ENCODE results near the gene VSTM2B.
A peak's percentile ranks its signal among the peaks of the same experiment; 100 is the strongest.
"Not testable (repeated sequence)": the region's sequence is repeated elsewhere in the genome, so short reads cannot be mapped to it uniquely, and the experiment has no call there.

Gene VSTM2B

DNA sequence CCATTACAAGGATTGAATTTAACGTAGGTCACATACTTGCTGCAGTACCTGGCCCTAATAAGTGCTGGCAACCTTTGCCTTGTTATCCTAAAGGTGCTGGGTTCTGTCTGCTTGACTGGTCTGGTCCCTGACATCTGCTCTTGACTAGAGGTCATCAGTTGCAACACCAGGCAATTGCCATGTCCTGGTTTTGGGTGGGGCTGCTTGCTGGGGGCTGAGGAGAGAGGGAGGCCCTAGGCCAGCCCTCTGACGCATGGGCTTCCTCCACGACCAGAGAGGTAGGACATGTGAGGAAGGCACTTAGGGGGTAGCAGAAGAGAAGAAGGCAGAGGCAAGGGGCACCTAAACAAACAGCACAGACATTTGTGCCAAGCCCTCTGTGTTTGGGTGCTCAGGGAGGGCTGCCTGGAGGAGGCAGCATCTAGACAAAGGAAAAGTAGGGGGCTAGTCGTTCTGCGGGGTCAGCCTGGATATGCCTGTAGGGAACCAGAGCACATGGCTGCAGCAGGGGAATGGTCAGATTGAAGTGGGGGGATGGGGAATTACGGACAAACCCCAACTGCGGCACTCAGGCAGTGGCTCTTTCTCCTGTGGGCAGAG is 21.7 kb downstream of the VSTM2B start:
- no peak for DNase-seq

DNA sequence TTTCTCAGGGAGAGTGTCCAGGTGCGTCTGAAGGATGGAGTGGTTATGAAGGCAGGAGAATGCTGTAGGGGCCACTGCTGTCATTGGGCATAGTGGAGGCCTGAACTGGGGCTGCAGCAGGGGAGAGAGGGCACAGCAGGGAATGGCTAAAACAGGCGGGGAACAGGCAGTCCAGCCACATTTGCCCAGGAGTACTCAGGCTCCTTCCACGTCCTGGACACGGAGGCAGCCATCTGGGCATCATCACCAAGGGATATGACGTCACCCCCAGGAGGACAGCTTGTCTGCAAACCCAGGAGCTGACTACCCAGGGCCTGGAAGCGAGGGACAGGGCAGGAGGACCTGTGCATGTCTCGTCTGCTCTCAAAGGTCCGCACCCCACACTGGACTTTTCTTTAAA is 22.2 kb downstream of the VSTM2B start:
- peak in 1 of 14 donors; percentile 91 for DNase-seq

DNA sequence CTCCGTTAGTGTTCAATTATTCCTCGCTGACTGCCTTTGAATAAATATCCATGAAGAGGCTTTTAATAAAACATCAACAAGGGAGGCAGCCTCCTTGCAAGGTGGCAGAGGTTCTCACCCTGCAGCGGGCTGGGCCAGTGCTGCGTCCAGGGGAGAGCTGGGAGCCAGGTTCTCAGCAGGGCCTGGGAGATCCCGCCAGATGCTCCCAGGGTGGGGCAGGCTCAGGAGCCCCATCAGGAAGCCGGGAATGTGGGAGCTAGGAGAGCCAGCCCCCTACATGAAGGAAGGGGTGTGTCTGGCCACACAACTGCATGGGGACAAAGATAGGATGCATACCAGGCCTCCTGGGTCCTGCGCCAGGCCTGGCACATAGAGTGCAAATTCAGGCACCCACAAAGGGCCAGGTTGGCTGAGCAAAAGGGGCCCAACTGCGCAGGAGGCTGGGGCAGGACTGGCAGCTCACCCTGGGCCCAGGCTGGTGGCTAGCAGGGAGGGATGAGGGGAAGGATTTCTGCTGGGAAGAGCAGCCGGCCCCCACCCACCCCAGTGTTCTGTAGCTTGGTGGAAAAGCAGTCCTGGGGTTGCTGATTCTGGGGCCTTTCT is 22.8 kb downstream of the VSTM2B start:
- peak in 1 of 14 donors; percentile 62 for DNase-seq

DNA sequence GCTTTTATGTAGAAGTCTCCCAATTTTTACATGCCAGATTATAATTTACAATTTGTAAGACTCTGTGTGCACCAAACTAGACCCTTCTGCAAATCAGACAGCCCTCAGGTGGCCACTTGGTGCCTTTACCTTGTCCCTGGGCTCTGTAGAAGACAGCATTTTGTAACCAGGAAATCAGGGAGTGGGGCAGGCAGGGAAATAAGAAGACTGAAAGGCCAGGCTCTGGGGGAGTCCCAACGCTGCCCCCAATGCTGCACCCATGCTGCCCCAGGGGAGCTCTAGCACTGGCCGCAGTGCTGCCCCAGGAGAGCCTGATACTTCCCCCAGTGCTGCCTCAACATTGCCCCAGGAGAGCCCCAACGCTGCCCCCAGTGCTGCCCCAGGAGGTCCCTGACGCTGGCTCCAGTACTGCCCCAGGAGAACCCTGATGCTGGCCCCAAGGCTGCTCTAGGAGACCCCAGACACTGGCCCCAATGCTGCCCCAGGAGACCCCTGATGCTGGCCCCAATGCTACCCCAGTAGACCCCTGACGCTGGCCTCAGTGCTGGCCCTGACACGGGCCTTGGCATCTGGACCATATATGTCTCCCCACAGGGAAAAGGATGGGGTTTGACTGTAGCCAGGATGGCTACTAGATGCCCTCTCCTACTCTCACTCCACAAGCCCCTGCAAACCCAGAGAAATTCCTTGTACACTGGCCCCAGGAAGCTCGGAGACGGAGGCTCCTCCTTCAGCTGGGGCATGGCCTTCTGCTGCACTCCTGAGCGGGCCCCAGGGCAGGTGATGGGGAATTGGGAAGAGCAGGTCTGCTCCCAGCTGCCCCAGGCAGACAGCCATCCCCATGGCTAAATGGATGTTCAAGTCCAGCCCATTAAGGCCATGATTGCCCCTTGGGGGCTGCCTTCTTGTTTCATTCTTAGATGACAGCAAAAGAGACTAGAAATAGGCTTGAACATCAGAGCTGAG is 23.6 kb downstream of the VSTM2B start:
- DNase-seq, result no peak

DNA sequence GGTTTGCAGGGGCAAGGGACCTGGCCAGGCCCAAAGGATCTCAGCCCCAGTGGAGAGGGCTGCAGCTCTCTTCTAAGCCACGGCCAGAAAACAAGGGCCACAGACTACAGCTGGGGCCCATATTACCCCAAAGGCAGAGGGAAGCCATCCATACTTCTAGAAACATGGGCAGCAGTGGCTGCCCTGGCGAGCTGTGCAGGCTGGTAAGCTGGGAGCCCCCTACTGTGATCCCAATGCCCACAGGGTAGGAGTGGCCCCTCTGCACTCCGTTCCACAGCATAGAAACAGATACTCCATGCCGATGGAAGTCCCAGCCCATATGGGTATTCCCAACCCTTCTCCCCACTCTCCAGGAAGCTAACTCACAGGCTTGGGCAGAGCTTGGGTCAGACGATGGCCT is 25.1 kb downstream of the VSTM2B start:
- DNase-seq, result no peak

DNA sequence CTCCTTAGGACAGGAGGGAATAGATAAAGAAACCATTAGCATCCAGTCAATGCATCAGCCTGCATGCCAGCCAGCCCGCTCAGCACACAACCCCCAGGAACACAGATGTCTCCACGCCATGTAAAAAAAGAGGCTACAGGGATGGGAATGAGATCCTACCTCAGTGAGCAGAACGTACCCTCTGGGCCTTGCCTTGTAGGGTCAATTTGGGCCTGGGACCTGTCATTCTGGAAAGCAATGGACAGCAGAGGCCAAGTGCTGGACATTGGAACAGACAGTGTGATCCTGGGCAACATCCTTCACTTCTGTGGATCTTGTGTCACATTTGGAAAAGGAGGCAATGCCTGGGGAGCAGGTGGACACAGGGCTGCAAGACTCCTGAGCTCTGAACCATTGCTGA is 26.0 kb downstream of the VSTM2B start:
- DNase-seq, result no peak

DNA sequence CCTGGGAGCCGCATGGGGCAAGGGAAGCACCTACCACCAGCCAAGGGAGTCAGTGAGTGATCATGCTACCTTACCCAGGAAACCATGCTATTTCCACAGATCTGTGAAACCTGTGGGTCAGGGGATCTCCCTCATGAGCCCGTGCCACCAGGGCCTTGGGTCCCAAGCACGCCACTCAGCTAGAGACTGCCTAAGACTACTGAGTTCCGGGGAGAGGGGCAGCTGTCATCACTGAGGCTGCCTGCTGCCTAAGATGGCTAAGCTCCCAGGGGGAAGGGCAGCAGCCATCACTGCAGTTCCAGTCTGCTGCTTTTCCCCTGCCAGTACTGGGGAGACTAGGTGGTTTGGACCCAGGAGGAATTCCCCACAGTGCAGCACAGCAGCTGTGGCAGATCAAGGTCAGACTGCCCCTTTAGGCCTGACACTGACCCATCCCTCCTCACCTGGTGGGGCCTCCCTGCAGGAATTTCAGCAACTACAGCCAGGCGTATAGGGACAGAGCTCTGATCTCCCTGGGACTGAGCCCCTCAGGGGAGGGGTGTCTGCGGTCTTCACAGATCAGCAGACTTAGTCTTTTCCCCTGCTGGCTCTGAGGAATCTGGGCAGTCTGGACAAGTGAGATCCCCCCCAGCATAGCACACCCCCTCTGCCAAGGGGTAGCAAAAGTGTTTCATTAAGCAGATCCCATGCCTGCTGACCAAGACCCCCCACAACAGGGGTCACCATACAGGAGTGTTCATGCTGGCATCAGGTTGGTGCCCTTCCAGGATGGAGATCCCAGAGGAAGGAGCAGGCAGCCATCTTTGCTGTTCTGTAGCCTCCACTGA is 26.9 kb downstream of the VSTM2B start:
- DNase-seq, result no peak

DNA sequence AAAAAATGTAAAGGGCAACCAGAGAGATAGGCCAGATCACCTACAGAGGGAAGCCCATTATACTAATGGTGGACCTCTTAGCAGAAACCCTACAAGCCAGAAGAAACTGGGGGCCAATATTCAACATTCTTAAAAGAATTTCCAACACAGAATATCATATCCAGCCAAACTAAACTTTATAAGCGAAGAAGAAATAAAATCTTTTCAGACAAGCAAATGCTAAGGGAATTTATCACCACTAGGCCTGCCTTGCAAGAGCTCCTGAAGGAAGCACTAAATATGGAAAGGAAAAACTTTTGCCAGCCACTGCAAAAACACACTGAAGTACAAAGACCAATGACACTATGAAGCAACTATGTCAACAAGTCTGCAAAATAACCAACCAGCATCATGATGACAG is 28.4 kb downstream of the VSTM2B start:
- DNase-seq, result no peak

DNA sequence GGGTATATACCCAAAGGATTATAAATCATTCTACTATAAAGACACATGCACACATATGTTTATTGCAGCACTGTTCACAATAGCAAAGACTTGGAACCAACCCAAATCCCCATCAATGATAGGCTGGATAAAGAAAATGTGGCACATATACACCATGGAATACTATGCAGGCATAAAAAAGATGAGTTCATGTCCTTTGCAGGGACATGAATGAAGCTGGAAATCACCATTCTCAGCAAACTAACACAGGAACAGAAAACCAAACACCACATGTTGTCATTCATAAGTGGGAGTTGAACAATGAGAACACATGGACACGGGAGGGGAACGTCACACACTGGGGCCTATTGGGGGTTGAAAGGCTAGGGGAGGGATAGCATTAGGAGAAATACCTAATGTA is 33.3 kb downstream of the VSTM2B start:
- DNase-seq, result not testable (repeated sequence)

DNA sequence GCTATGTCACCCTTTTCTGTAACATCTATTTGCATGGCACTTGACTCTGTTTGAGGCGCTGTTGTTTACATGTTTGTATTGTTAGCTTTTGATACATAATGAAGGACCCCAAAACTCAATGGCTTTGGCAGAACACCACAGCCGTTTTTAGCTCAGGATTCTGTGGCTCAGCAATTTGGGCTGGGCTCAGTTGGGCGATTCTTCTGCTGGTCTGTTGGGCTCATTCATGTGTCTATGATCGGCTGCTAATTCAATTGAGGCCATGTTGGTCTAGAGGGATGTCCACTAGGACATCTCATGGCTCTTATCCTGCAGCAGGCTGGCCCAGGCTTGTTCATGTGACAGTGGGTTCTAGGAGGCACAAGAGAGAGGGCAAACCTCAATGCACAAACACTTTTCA is 33.9 kb downstream of the VSTM2B start:
- no peak for DNase-seq

DNA sequence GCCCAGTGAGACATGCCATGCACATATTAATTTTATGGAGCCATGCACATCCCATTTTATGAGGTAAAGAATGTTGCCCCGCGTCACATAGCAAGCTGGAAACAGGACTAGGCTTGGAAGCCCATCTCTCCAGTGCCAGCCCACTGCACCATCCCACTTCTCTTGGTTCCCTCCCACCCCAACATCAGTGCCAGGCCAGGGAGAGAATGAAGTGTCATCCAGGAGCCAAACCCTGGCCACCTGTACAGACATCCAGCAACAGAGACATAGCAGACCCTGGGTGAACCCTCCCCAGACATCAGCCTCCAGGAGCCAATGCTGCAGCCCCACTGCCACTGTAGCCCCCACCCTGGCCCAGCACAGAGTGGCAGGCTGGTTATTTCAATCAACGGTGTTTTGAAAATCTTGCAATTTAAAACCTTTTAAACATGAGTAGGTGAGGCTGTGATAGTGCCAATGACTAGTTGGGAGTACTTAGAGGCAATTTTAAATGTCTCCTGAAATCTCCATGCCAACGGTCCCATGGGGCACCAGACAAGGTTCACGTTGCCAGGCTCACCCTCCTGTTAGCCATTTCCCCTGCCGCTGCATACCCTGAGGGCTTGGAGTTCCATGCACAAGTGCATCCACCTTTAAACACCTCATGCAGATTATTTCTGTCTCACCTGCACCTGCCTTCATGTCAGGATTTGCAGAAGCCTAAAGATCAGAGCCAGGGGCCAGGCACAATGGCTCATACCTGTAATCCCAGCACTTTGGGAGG is 34.7 kb downstream of the VSTM2B start:
- DNase-seq, result no peak

DNA sequence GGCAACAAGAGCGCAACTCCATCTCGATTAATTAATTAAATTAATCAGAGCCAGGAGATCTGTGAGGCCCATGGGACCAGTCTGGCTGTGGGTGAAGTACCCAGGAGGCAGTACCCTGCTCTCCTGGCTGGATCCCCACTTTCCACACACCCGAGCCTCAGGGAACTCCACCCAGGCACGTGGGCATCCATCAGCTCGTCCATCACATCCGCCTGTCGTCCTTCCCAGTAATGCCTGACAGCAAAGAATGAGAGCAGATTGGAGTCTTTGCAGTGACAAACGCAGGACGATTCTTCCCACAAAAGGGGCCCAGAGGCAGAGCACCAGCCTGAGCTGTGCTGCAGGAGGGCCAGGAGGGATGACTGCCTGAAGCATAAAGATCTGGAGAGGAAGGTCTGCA is 35.8 kb downstream of the VSTM2B start:
- no peak for DNase-seq

DNA sequence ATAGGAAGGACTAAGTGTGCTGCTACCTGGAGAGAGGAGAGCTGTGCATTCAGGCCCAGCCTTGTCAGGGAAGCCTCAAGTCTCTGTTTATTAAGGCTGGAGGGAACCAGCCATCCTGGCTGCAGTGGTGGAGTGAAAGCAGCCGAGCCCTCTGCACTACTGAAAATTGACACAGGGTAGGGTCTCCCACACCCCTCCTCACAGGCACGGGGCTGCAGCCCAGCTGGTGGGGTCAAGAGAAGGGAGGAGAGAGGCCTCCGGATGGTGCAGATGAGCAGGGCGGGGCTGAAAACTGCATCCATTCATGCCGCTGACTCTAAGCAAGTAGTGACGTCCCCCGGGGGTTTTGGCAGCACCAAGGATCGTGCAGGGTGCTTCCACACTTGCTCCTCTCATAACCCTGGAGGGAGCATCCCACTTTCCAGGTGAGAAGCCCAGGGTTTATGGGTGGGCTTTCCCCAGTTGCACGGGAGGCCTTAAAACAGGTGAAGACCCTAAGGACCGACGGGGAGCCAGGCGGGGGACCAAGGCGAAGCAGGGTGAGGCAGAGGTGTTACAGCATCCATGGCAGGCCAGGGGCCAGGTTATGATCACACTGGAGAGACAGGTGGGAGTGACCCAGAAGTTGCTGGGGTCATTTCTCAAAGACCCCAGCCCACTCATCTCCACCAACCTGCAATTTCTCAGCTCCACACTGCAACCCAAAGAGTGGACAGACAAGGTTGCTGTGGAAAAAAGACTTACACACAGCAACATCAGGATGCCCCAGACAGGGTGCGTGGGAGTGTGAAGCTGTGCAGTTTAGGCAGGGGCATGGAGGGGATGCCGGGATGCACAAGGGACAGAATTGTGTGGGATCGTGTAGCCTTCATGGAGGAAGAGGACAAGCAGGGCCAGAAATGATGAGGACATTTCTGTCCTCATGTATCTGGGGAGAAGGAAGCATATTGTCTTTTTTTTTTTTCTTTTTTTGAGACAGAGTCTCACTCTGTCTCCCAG is 36.8 kb downstream of the VSTM2B start:
- no peak for DNase-seq

DNA sequence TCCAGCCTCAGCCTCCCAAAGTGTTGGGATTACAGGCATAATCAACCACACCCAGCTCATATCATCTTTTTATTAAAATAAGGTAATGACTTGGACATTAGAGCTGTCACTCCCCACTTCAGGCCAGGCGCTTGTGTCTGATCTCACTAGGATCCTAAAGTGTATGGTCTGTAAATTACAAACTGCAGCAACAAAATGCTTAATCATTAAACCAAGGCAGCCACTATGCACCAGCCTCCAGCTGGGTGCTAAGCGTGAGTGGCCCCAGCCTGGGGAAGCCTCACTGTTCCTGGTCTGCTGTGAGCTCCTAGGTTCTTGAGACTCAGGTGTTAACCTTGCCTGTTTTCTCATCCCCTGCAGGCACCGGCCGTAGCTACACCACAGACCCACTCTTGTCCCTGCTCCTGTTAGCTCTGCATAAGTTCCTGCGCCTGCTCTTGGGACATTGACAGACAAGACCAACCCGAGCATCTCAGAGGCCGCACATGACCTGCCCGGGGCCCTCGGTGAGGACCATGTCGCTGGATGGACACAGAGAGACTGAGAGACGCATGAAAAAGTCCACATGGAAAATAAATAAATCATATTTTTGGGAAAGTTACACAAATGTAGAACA is 37.8 kb downstream of the VSTM2B start:
- DNase-seq, result no peak

DNA sequence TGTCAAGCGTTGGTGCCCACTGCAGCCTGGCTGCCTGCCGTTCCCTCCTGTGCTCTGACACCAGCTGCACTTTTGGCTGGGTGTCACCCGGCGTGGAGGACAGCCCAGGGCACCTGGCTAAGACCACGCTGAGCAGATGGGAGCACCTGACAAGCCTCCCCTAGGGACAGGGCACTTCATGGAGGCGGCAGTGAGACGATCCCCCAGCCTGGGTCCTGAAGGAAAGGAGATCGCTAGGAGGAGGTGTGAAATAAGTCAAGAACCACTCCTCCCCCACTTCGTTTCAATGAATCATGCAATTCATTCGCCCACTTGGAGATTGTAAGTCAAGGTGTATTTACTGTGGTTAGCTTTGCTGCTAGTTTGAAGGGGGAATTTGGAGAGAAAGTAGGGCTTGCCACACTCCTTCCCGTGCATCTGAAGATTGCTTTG is 38.8 kb downstream of the VSTM2B start:
- DNase-seq, result peak in 1 of 14 donors; percentile 48

DNA sequence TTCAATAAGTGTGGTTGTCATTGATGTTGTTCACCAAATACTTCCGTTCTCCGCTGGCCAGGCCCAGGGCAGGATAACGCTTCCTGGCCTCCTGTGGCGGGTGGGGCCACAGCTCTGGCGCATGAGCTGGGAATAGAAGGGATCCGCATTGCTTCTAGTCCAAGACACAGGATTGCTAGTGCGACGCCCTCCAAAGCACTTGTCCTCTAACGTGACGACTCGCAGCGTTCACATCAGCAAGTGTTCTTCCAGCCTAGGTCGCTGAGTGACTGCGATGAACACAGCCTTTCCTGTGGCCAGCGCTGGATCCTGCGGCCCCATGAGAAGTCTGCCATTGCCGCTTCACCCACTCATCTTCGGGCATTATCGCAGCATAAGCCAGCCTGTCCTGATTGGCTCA is 39.4 kb downstream of the VSTM2B start:
- no peak for DNase-seq

DNA sequence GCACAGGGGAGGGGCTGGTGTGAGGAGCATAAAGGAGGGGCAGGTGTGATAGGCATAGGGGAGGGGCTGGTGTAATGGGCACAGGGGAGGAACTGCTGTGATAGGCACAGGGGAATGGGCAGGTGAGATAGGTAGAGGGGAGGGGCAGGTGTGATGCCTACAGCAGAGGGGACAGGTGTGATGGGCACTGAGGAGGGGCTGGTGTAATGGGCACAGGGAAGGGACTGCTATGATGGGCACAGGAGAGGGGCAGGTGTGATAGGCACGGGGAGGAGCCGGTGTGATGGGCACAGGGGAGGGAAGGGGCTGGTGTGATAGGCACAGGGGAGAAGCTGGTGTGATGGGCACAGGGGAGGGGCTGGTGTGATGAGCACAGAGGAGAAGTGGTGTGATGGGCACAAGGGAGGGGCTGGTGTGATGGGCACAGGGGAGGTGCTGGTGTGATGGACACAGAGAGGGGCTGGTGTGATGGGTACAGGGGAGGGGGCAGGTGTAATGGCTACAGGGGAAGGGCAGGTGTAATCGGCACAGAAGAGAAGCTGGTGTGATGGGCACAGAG is 40.8 kb downstream of the VSTM2B start:
- DNase-seq, result no peak

DNA sequence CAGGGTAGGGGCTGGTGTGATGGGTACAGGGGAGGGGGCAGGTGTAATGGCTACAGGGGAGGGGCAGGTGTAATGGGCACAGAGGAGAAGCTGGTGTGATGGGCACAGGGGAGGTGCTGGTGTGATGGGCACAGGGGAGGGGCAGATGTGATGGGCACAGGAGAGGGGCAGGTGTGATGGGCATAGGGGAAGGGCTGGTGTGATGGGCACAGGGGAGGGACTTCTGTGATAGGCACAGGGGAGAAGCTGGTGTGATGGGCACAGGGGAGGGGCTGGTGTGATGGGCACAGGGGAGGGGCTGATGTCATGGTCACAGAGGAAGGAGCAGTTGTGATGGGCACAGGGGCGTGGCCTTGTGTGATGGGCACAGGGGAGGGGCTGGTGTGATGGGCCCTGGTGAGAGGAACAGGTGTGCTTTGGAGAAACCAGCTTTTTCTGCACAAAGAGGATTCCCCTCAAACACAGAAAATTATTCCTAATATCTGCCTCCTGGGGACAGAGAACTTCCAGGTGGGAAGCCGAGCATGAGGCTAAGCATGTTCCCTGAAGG is 41.6 kb downstream of the VSTM2B start:
- DNase-seq, result no peak
